Measurements from ENCODE around the gene ZNF385B.

GRCh38 chr2:179818546-179818945 is 42.9 kb downstream of the ZNF385B start:
- no peak for TF ChIP-seq CTCF (IDR thresholded peaks at IDR 0.05; ENCODE audit: low read length)
- no peak for TF ChIP-seq EZH2 (optimal IDR thresholded peaks at IDR 0.05; ENCODE audit: low read depth, low read length)

Measured in MM.1S (cell line).